GM15510 (cell line): ENCODE results near the gene CLDN20.

ENCODE experiments used
- POLR2A ChIP-seq: IDR thresholded peaks from 3 replicates; pipeline ENCODE4 v1.6.1; 2011; ENCODE audit warnings: borderline replicate concordance; ENCODE audit not compliant: insufficient read length; ENCODE audit errors: extremely low read depth

CLDN20 gene

GRCh38 chr6:155257796-155258195, 6.0 kb upstream of the CLDN20 start:
- TF ChIP-seq POLR2A: no peak

GRCh38 chr6:155259204-155259603, 4.6 kb upstream of the CLDN20 start:
- TF ChIP-seq POLR2A: no peak

GRCh38 chr6:155259897-155260296, 3.9 kb upstream of the CLDN20 start:
- TF ChIP-seq POLR2A: no peak

DNA sequence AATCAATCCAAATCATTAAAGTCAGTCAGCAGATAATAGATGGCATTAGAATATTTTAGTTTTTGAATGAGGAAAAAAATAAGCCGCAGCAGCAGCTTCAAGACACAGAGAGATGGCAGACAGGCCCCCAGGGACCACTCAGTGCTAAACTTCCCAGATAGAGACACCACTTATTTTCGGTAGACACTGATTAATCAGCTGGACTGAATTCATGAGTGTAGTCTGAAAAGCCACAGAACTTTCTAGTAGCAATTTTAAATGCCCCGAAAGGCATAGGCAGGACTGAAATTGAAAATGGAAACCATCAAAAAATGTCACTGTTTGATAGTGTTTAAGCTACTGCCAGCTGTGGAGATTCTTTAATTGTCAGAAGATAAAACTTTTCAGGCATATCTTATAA, 3.1 kb upstream of the CLDN20 start:
- TF ChIP-seq POLR2A: no peak

GRCh38 chr6:155261111-155261900, 2.5 kb upstream of the CLDN20 start:
- TF ChIP-seq POLR2A: no peak

DNA sequence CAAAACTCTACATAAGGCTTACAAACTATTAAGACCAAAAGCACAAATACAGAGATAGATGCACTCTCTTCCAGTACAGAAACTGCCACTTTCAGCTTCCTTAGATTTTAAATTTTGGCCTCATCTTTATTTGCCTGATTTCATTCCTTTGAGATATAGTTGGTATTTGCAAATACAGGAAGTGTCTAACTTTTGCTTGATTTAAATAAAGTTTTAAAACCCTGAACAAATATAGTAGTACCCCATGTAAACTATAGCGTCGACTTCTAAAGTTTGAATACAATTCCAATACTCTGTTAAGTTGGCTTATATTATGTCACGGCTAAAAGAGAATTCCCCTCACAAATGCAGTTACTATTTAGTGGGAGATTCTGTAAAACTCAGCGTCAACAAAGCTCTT, 1.2 kb upstream of the CLDN20 start:
- TF ChIP-seq POLR2A: no peak

DNA sequence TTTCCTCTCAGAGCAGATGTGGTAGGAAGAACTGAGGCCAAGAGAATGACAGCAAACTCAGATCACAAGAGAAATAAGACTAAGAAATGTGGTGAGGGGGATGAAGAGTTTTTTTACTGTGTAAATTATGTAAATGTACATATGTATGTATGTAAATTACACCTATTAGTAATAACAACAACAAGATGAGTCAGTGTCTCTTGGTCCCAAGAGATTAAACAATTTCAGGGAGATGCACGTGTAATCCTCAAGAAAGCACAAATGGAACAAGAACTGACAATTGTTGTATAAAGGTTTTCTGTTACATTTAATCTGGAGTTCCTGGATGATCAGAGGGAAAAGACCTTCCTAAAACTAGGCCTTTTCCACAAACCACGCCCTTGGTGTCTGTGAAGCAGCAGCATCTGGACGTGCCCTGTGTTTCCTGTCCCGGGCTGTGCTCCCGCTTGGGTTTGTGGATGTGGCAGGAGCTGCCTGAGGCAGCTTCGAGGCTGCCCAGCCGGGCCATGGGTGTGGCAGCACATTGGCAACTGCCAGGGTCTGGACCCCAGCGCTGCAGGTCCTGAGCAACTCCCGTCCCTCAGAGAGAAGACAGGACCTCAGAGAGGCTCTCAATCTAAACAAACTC, 994 bp downstream of the CLDN20 start:
- no peak for TF ChIP-seq POLR2A

- no peak for TF ChIP-seq POLR2A
These were observed 2.2 kb downstream of the CLDN20 start for GRCh38 chr6:155265843-155266535.

GRCh38 chr6:155267411-155267810, 3.6 kb downstream of the CLDN20 start:
- TF ChIP-seq POLR2A: no peak

GRCh38 chr6:155269765-155270164, 6.0 kb downstream of the CLDN20 start:
- no peak for TF ChIP-seq POLR2A

- no peak for TF ChIP-seq POLR2A
These were observed 6.8 kb downstream of the CLDN20 start for GRCh38 chr6:155270561-155271091.

- TF ChIP-seq POLR2A: no peak
These were observed 7.3 kb downstream of the CLDN20 start for GRCh38 chr6:155271145-155271544.

- TF ChIP-seq POLR2A: no peak
These were observed 8.8 kb downstream of the CLDN20 start for GRCh38 chr6:155272353-155273232.

GRCh38 chr6:155273431-155273830, 9.6 kb downstream of the CLDN20 start:
- TF ChIP-seq POLR2A: no peak
